Measurements from ENCODE around the gene PRAMEF6.
"Not testable (repeated sequence)": the region's sequence is repeated elsewhere in the genome, so short reads cannot be mapped to it uniquely, and the experiment has no call there.

PRAMEF6 gene

DNA sequence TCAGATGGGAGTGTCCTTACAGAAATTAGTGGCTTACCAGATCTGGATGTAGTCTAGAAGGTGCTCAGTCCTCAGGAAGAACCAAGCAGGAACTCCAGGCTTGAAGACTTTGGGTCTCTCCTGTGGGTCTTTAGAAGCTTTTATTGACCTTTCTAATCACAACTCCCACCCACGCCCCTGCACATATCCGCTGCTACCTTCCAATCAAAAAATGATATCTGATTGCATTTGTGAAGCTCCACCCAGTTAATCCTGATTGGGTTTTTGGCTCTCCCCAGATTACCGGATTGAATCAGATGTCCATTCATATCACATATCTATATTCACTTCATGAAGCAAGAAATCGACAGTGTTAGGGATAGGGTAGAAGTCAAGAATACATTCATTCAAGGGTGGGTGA lies at the start of gene PRAMEF6:
Gene PRAMEF6, minus strand, starts transcription at position 101 of the 400 bp plus-strand sequence. CDS start 5,062 bp downstream, outside the sequence.
- not testable (repeated sequence) for H3K4me1 ChIP-seq (ENCODE audit: insufficient read depth, insufficient read length); DNase-seq (ENCODE audit: low read depth, low spot score); H3K4me3 ChIP-seq (ENCODE audit: insufficient read length, low read depth); H3K27me3 ChIP-seq (ENCODE audit: insufficient read depth, insufficient read length); H3K9me3 ChIP-seq (ENCODE audit: insufficient read depth, low read length); H3K36me3 ChIP-seq (ENCODE audit: insufficient read depth, insufficient read length, low read length); H3K9ac ChIP-seq (ENCODE audit: insufficient read length, low read depth)

DNA sequence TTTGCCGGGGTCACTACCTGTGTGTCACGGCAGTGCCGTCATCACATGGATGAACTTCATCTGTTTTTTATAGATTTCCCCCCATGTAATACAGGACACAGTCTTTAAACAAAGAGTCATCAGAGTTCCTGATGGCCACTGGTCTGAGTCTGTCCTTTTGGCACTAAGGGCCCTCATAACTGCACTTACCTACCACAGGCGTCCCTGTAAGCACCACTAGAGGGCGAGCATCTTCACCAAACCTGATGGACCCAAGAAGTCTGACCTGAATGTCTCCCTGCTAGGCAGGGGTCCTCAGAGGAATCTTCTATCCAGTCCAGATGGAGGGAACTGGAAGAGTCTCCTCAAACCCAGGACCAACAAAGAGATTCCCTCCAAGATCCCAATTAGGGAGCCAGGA lies 23.0 kb downstream of the PRAMEF6 start:
- not testable (repeated sequence) for H3K36me3 ChIP-seq (ENCODE audit: insufficient read depth, insufficient read length, low read length); DNase-seq (ENCODE audit: low read depth, low spot score); H3K4me3 ChIP-seq (ENCODE audit: insufficient read length, low read depth); H3K27me3 ChIP-seq (ENCODE audit: insufficient read depth, insufficient read length); H3K4me1 ChIP-seq (ENCODE audit: insufficient read depth, insufficient read length); H3K9ac ChIP-seq (ENCODE audit: insufficient read length, low read depth); H3K9me3 ChIP-seq (ENCODE audit: insufficient read depth, low read length)

DNA sequence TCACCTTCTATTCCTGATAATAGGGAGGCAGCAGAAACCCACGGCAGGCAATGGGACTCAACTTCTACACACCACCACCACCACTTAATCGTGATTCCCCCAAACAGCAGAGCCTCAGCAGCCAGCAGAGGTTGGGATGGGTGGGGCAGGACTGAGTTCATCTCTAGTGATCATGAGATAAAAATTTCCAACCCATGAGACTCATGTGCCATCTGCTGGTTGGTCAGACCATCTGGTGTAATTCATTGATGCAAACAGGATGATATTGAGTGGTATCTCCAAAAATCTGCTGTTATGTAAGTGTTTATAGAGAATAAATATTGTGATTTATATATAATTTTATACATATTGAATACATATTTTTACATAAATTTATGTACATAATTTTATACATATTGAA lies 25.6 kb downstream of the PRAMEF6 start:
- H3K9ac ChIP-seq (ENCODE audit: insufficient read length, low read depth); H3K4me1 ChIP-seq (ENCODE audit: insufficient read depth, insufficient read length); H3K27me3 ChIP-seq (ENCODE audit: insufficient read depth, insufficient read length); H3K4me3 ChIP-seq (ENCODE audit: insufficient read length, low read depth); DNase-seq (ENCODE audit: low read depth, low spot score); H3K36me3 ChIP-seq (ENCODE audit: insufficient read depth, insufficient read length, low read length); H3K9me3 ChIP-seq (ENCODE audit: insufficient read depth, low read length): not testable (repeated sequence)

DNA sequence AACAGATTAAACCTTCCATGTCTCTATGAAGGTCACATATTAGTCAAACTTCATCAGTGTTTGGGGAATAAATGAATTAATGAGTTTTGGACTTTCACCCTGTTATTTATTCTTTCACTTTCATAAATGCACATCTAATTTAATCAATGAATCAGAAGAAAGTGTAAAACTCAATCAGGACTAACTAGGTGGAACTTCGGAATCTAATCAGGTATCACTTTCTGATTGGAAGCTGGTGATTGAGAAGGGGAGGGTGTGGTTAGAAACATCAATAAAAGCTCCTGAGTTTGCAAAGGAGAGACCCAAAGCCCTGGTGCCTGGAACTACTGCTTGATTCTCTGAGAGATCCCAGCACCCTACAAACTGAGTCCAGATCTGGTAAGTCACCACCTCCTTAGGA lies 31.1 kb downstream of the PRAMEF6 start, which contains the start of gene PRAMEF7:
Gene PRAMEF7, plus strand, starts transcription at position 301 of the 400 bp plus-strand sequence. CDS start 1,083 bp downstream, outside the sequence.
- H3K9ac ChIP-seq (ENCODE audit: insufficient read length, low read depth); H3K4me3 ChIP-seq (ENCODE audit: insufficient read length, low read depth); DNase-seq (ENCODE audit: low read depth, low spot score); H3K4me1 ChIP-seq (ENCODE audit: insufficient read depth, insufficient read length); H3K36me3 ChIP-seq (ENCODE audit: insufficient read depth, insufficient read length, low read length); H3K9me3 ChIP-seq (ENCODE audit: insufficient read depth, low read length); H3K27me3 ChIP-seq (ENCODE audit: insufficient read depth, insufficient read length): not testable (repeated sequence)

DNA sequence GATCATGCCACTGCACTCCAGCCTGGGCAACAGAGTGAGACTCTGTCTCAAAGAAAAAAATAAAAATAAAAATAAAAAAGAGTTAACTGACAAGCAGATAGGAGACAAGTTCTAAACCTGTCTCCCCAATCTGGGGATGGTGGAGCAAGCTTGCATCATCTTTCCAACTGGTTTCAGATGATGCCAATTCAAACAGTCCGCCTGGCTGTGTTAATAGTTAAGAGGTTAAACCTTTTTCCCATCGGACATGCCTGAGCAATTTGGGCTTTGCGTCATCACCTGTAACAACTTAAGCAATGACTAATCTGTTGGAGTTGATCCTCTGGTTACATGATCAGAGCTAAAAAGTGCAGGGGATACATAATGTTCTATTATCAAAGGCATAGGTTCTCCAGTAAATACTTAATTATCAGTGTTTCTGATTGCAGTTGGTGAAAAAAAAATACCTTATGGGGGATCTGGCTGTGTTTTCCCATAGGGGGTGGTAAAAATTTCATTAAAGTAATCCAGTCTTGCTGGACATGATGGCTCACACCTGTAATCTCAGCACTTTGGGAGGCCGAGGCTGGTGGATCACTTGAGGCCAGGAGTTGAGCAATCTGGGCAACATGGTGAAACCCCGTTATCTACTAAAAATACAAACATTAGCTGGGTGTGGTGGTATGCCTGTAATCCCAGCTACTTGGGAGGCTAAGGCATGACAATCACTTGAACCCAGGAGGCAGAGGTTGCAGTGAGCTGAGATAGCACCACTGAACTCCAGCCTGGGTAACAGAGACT lies 43.4 kb downstream of the PRAMEF6 start:
- not testable (repeated sequence) for DNase-seq (ENCODE audit: low read depth, low spot score); H3K9ac ChIP-seq (ENCODE audit: insufficient read length, low read depth); H3K4me3 ChIP-seq (ENCODE audit: insufficient read length, low read depth); H3K9me3 ChIP-seq (ENCODE audit: insufficient read depth, low read length); H3K27me3 ChIP-seq (ENCODE audit: insufficient read depth, insufficient read length); H3K36me3 ChIP-seq (ENCODE audit: insufficient read depth, insufficient read length, low read length); H3K4me1 ChIP-seq (ENCODE audit: insufficient read depth, insufficient read length)

DNA sequence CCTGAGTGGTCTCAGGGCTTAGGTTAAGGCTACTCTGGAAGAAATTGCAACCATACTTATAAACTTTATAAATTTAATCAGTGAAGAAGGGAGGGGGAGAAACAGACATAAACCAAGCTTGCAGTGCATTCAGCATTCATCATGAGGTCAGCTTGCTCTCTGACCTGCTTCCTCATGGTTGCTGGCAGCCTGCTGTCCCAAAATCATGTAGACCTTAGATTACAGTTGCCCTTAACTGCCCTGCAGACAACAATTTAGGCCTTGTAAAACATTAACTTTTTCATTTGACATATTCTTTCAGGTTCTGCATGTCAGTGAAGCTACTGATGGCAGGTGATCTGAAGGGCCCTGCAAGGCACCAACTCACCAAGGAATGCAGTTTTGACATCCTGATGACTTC lies 48.2 kb downstream of the PRAMEF6 start:
- H3K9me3 ChIP-seq (ENCODE audit: insufficient read depth, low read length); H3K27me3 ChIP-seq (ENCODE audit: insufficient read depth, insufficient read length); H3K36me3 ChIP-seq (ENCODE audit: insufficient read depth, insufficient read length, low read length); H3K4me1 ChIP-seq (ENCODE audit: insufficient read depth, insufficient read length); H3K4me3 ChIP-seq (ENCODE audit: insufficient read length, low read depth); H3K9ac ChIP-seq (ENCODE audit: insufficient read length, low read depth); DNase-seq (ENCODE audit: low read depth, low spot score): not testable (repeated sequence)

DNA sequence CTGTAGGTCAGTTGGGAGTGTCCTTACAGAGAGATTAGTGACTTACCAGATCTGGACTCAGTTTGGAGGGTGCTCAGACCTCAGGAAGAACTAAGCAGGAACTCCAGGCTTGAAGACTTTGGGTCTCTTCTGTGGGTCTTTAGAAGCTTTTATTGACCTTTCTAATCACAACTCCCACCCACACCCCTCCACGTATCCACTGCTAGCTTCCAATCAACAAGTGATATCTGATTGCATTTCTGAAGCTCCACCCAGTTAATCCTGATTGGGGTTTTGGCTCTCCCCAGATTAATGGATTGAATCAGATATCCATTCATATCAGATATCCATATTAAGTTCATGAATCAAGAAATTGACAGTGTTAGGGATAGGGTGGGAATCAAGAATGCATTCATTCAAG lies 49.2 kb downstream of the PRAMEF6 start, which contains the start of gene PRAMEF10:
Gene PRAMEF10, minus strand, starts transcription at position 101 of the 400 bp plus-strand sequence. CDS start 2,423 bp downstream, outside the sequence.
- DNase-seq (ENCODE audit: low read depth, low spot score); H3K9ac ChIP-seq (ENCODE audit: insufficient read length, low read depth); H3K4me1 ChIP-seq (ENCODE audit: insufficient read depth, insufficient read length); H3K27me3 ChIP-seq (ENCODE audit: insufficient read depth, insufficient read length); H3K9me3 ChIP-seq (ENCODE audit: insufficient read depth, low read length); H3K4me3 ChIP-seq (ENCODE audit: insufficient read length, low read depth); H3K36me3 ChIP-seq (ENCODE audit: insufficient read depth, insufficient read length, low read length): not testable (repeated sequence)
